C4-2B (cell line): ENCODE data around the gene PYDC1.
"Not testable (repeated sequence)": the region's sequence is repeated elsewhere in the genome, so short reads cannot be mapped to it uniquely, and the experiment has no call there.

Experiments
- H3K27ac ChIP-seq: fragments of 450-650 bp; 2 replicates; pipeline ENCODE4 v1.5.1; 2017
- CTCF ChIP-seq: fragments of 450-650 bp; conservative IDR thresholded peaks from 2 replicates; pipeline ENCODE4 v1.5.1; 2017; ENCODE audit warnings: mild to moderate bottlenecking
- ZFX ChIP-seq: fragments of 450-650 bp; IDR thresholded peaks from 2 replicates; pipeline ENCODE4 v1.6.1; 2017

Gene PYDC1

GRCh38 chr16:31253642-31254045, 36.7 kb upstream of the PYDC1 start:
- H3K27ac ChIP-seq: no peak overlapping the region
- TF ChIP-seq ZFX: no peak
- no peak for TF ChIP-seq CTCF

DNA sequence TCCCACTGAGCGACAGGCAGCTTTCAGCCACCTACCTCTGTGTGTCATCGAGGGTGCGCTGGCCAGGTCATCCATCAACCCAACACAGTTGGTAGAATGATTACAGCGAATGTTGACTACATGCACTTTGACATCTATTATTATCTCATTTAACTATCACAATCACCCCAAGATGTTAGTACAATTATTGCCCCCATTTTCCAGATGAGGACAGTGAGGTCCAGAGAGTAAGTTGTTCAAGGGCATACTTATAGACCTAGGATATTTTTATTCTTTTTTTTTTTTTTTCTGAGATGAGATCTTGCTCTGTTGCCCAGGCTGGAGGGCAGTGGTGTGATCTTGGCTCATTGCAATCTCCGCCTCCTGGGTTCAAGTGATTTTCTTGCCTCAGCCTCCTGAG, 34.5 kb upstream of the PYDC1 start:
- no peak overlapping the region for H3K27ac ChIP-seq
- TF ChIP-seq CTCF (no peak), ZFX (no peak)

DNA sequence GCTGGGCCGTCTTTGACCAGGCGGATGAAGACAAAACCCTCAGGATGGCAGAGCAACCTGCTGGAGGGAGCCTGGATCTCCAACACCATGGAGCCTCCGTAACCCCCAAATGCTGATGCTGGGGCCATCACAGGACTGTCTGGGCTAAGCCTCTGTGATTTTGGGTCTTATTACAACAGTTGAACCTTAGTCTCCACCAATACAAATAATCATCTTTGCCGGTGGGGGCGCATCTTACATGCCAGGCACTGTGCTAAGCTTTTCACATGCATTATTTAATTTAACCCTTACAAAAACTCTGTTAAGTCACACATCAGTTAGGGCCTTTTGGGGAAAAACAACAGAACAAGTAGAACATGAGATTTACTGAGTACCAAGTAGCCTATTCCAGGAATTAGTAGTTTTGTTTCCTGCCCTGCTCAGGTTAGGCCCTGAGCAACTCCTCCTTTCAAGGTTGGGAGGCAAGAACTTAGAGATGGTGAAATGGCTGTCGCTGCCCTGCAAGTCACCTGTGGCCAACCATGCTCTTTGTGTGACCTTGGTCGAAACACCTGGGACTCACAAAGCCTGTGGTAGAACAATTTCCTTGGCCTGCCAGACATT, 33.9 kb upstream of the PYDC1 start:
- no peak overlapping the region for H3K27ac ChIP-seq
- TF ChIP-seq ZFX: no peak
- TF ChIP-seq CTCF: no peak

DNA sequence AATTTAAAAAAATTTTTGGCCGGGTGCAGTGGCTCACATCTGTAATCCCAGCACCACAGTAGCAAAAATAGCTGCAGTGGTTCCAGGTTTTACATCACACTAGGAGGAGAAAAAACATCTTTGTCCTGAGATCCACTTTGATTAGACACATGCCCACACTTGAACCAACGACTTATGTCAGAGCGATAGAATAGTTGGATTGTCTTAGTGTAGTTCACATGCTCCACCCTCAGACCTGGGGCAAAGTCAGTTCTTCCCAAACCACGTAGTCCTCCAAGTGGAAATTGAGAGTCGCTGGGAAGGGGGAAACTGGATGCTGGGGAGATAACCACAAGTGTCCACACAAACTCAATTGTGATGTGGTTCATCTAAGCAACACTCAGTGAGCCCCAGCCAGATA, 31.4 kb upstream of the PYDC1 start:
- H3K27ac ChIP-seq: no peak overlapping the region
- TF ChIP-seq CTCF (no peak), ZFX (no peak)

- no peak for TF ChIP-seq ZFX
- TF ChIP-seq CTCF: no peak
- no peak overlapping the region for H3K27ac ChIP-seq
Measured at GRCh38 chr16:31246296-31246695, 29.4 kb upstream of the PYDC1 start.

DNA sequence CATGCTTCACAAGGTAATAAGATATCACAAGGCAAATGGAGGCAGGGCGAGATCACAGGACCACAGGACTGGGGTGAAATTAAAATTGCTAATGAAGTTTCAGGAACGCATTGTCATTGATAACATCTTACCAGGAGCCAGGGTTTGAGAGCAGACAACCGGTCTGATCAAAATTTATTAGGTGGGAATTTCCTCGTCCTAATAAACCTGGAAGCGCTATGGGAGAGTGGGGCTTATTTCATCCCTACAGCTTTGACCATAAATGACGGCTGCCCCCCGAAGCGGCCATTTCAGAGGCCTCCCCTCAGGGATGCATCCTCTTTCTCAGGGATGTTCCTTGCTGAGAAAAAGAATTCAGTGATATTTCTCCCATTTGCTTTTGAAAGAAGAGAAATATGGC, 28.7 kb upstream of the PYDC1 start:
- not testable (repeated sequence) for H3K27ac ChIP-seq

DNA sequence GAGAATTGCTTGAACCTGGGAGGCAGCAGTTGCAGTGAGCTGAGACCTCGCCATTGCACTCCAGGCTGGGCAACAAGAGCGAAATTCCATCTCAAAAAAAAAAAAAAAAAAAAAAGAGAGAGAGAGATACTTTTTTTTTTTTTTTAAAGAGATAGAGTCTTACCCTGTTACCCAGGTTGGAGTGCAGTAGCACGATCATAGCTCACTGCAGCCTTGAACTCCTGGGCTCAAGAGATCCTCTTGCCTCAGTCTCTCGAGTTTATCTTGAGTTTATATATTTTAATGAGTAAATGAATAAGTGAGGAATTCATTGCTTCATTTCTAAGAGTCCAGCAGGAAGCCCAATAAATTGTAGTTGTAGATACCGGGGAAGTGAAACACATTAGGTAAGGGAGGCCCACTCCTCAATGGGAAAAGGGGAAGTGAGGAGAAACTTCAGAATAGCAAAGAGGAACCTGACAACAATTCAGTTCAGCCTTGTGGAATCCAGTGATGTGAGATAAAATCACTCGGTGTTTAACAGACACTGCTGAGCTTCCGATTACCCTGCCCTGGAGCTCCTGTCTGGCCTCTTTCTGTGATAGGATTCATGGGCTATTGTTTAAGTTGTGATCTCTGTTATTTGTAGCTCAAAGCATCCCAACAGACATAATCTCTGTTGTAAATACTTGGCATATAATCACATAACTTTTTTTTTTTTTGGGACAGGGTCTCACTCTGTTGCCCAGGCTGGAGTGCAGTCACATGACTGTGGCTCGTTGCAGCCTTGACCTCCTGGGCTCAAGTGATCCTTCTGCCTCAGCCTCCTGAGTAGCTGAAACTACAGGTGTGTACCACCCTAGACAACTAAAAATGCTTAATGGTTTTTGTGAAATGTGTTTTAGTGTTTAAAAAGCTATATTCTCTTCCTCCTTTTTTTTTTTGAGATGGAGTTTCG, 27.1 kb upstream of the PYDC1 start:
- no peak overlapping the region for H3K27ac ChIP-seq
- TF ChIP-seq ZFX: no peak

DNA sequence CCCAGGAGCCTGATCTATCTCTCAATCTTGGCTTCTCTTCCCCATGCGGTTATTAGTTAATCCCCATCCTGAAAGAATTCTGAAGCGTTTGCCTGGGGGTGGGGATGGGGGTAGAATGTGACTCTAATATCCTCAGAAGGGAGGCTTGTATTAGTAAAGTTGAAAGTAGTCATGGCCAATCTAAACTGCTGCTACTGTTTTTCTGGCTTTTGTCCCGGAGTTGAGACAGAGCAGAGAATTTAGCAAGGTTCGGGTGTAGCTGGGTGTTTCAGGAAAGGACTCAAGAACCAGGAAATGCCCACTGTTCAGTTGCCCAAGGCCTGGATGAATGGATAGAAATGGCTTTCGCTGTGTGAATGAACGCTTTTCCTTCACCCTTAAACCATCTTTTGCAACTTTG, 25.3 kb upstream of the PYDC1 start:
- H3K27ac ChIP-seq: no peak overlapping the region
- TF ChIP-seq ZFX (no peak), CTCF (no peak)
